DND-41 (cell line): ENCODE results near the gene PRICKLE2.

Experiments used
- ATAC-seq: fragments of 200-7000 bp; cut with Tn5 transposase; 3 replicates; pipeline ENCODE4 v1.9.1; 2021; ENCODE audit warnings: low read depth; ENCODE audit not compliant: insufficient read depth
- DNase-seq: peaks from one replicate; pipeline ENCODE4 v3.0.0-alpha.2; 2020
- H2AFZ ChIP-seq: 2 replicates; pipeline ENCODE4 v1.6.0; 2012; ENCODE audit warnings: low read depth, low read length
- H3K27ac ChIP-seq: 2 replicates; pipeline ENCODE4 v1.5.1; 2012; ENCODE audit warnings: low read length, inconsistent platforms
- H3K27me3 ChIP-seq: fragments of 200-600 bp; sonication (generic); 2 replicates; pipeline ENCODE4 v1.6.0; 2012; ENCODE audit warnings: low read length, mild to moderate bottlenecking, inconsistent platforms; ENCODE audit not compliant: insufficient read depth, poor library complexity
- H3K36me3 ChIP-seq: 2 replicates; pipeline ENCODE4 v1.5.1; 2012; ENCODE audit warnings: low read length, inconsistent platforms; ENCODE audit not compliant: insufficient read depth
- H3K4me1 ChIP-seq: 2 replicates; pipeline ENCODE4 v1.5.1; 2012; ENCODE audit warnings: mild to moderate bottlenecking, low read length; ENCODE audit not compliant: insufficient read depth
- H3K4me2 ChIP-seq: 2 replicates; pipeline ENCODE4 v1.6.0; 2012; ENCODE audit warnings: mild to moderate bottlenecking, moderate library complexity, low read length, inconsistent platforms; ENCODE audit not compliant: insufficient read depth
- H3K4me3 ChIP-seq, 2 experiments: fragments of 200-600 bp in 1 of 2; shearing (Covaris generic) in 1 of 2; 2 replicates each; pipeline ENCODE4 v1.5.1; 2012 to 2016; ENCODE audit warnings: inconsistent platforms in 2 of 2, low read length in 2 of 2, mild to moderate bottlenecking in 2 of 2, low read depth in 1 of 2, moderate library complexity in 1 of 2
- H3K79me2 ChIP-seq: 2 replicates; pipeline ENCODE4 v1.6.0; 2012; ENCODE audit warnings: low read length, inconsistent platforms; ENCODE audit not compliant: insufficient read depth
- H3K9ac ChIP-seq: 2 replicates; pipeline ENCODE4 v1.6.0; 2012; ENCODE audit warnings: low read depth, mild to moderate bottlenecking, inconsistent platforms, low read length, moderate library complexity
- H3K9me3 ChIP-seq: 2 replicates; pipeline ENCODE4 v1.5.1; 2012; ENCODE audit warnings: low read length, moderate library complexity, mild to moderate bottlenecking, inconsistent platforms; ENCODE audit not compliant: insufficient read depth, severe bottlenecking
- H4K20me1 ChIP-seq: 2 replicates; pipeline ENCODE4 v1.6.0; 2012; ENCODE audit warnings: low read length; ENCODE audit not compliant: insufficient read depth
- EZH2 ChIP-seq: IDR thresholded peaks from 3 replicates; pipeline ENCODE4 v1.6.1; 2012; ENCODE audit warnings: borderline replicate concordance, low read depth, mild to moderate bottlenecking, moderate library complexity, low read length, inconsistent platforms; ENCODE audit not compliant: severe bottlenecking
- TF ChIP-seq, protein P1 (sequence below): IDR thresholded peaks from 2 replicates; pipeline ENCODE4 v1.5.1; 2012; ENCODE audit warnings: borderline replicate concordance, low read length, moderate library complexity, mild to moderate bottlenecking; ENCODE audit not compliant: poor library complexity, severe bottlenecking; ENCODE audit errors: extremely low read depth

Gene PRICKLE2

DNA sequence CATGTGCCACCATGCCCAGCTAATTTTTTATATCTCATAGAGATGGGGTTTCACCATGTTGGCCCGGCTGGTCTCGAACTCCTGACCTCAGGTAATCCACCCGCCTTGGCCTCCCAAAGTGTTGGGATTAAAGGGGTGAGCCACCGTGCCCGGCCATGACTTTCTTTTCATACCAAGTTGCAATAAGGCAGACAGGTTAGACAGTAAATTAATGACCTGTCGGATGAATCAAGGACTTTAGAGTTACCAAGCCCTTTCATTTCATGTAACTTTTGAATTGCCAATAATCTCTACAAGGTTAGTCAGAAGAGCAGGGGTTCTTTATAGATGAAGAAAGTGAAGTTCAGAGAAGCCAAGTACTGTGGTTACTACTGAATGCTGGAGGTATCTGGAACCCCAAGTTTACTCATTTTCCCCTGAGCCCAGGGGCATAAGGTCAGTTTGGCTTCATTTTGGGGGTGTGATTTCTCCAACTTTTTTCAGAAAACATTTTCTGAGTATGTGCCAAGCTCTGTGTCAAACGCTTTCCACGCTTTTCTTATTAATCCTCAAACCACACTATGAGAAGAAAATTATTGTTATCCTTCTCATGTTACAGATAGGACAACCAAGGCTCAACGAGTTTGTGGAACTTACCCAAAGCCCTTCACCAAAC lies 11.9 kb downstream of the PRICKLE2 start:
- no peak overlapping the region for H2AFZ ChIP-seq
- TF ChIP-seq EZH2, result no peak
- TF ChIP-seq, protein P1, sequence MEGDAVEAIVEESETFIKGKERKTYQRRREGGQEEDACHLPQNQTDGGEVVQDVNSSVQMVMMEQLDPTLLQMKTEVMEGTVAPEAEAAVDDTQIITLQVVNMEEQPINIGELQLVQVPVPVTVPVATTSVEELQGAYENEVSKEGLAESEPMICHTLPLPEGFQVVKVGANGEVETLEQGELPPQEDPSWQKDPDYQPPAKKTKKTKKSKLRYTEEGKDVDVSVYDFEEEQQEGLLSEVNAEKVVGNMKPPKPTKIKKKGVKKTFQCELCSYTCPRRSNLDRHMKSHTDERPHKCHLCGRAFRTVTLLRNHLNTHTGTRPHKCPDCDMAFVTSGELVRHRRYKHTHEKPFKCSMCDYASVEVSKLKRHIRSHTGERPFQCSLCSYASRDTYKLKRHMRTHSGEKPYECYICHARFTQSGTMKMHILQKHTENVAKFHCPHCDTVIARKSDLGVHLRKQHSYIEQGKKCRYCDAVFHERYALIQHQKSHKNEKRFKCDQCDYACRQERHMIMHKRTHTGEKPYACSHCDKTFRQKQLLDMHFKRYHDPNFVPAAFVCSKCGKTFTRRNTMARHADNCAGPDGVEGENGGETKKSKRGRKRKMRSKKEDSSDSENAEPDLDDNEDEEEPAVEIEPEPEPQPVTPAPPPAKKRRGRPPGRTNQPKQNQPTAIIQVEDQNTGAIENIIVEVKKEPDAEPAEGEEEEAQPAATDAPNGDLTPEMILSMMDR, result no peak
- no peak overlapping the region for H3K4me2 ChIP-seq
- DNase-seq, result no peak
- no peaks in the 10 kb centered on the region for H3K36me3 ChIP-seq
- no peak overlapping the region for H3K4me3 ChIP-seq
- no peaks in the 10 kb centered on the region for H3K79me2 ChIP-seq
- ATAC-seq, result no peak
- no peak overlapping the region for H3K27ac ChIP-seq
- H3K9ac ChIP-seq, result no peak overlapping the region
- no peaks in the 10 kb centered on the region for H3K4me1 ChIP-seq
- no peaks in the 10 kb centered on the region for H4K20me1 ChIP-seq
- H3K27me3 ChIP-seq, result no peaks in the 10 kb centered on the region
- H3K9me3 ChIP-seq, result no peaks in the 10 kb centered on the region

DNA sequence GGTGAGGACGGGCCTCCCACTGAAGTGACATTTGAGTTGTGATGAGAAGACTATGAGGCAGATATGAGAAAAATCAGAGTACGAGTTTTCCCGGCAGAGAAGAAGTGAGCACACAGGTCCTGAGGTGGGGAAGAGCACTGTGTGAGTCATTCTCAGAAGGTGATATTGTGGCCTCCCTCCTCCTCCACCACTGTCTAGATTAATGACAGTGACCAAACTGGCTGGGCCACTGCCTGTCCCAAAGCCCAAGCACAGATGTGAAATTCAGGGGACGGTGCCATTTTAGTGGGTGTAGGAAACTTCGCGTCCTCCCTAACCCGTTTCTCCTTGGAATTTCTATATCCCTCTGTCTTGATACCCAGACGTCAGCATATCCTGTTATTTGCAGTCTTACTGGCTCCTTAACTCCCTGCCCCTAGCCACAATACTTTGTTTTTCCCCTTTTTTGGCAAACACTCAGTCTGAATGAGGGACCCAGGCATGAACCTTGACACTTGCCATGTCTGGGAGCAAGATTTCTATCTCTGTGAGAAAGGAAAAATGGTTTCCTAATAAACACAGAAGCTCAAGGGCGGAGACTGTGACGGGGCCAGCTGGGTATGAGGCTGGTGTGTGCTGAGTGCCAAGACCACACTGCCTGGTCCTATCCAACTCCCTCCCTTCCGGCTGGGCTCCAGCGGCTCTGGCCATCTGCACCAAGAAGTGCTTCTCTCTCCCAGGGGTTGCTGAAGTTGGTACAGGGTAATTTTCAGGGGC lies 15.2 kb downstream of the PRICKLE2 start:
- Histone ChIP-seq H3K27me3 (no peaks in the 10 kb centered on the region), H3K4me2 (no peak overlapping the region), H4K20me1 (no peaks in the 10 kb centered on the region), H3K36me3 (no peaks in the 10 kb centered on the region), H3K4me1 (no peaks in the 10 kb centered on the region), H3K4me3 (no peak overlapping the region), H3K9ac (no peak overlapping the region), H3K79me2 (no peaks in the 10 kb centered on the region), H2AFZ (no peak overlapping the region), H3K9me3 (no peaks in the 10 kb centered on the region), H3K27ac (no peak overlapping the region)
- ATAC-seq, result no peak
- TF ChIP-seq, protein P1, result no peak
- no peak for TF ChIP-seq EZH2
- DNase-seq, result no peak

DNA sequence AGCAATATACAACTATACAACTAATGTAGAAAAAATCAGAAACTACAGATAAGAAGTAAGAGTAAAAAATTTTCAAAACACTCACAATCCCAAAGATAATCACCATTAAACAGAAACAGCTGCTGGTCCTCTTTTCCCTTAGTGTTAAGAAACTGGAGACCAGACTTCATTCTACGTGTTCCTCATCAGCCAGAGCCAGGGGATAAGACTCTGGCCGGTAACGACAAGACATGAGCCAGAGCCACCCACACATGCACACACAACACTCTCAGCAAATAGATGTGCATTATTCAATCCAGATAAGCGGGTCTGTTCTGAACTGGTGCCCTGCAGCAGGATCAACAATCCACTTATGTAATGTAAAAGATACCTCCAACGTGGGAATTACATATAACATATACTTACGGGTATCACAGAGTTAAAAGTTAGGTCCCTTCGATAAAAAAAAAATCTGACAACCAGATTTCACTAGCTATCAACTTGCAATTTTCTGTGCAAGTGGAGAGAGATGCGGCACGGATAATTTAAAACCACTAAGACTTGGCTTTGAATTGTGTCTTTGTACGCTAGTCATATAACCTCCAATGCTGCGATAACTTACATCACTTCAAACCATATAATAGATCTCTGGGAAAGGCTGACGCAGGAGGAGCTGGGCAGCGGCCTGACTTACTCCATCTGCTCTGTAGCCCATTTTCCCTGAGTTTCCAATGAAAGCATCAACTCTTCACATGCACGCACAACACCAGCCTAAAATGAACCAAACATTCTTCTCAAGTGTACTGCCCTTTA lies 17.8 kb downstream of the PRICKLE2 start:
- Histone ChIP-seq H4K20me1 (no peaks in the 10 kb centered on the region), H3K4me1 (no peaks in the 10 kb centered on the region), H3K9ac (no peak overlapping the region), H3K36me3 (no peaks in the 10 kb centered on the region), H3K4me3 (no peak overlapping the region), H3K9me3 (no peaks in the 10 kb centered on the region), H3K27ac (no peak overlapping the region), H3K4me2 (no peak overlapping the region), H3K79me2 (no peaks in the 10 kb centered on the region), H2AFZ (no peak overlapping the region), H3K27me3 (no peaks in the 10 kb centered on the region)
- no peak for DNase-seq
- no peak for ATAC-seq
- TF ChIP-seq EZH2, result no peak
- TF ChIP-seq, protein P1, result no peak
